HFFc6 (cell line): ENCODE results near the gene DYSF. TPM values are rescaled to one million over a fixed set of nuclear protein-coding genes. Genes with fewer than 3 reads are reported as not detected.

Source experiments
- DNase-seq: peaks from one replicate; pipeline ENCODE4 v3.0.0-alpha.2; 2018
- H3K27ac Mint-ChIP-seq: 2 replicates; pipeline ENCODE4 v1.8.0; 2020; ENCODE audit warnings: mild to moderate bottlenecking, mixed read lengths
- H3K27me3 Mint-ChIP-seq: 2 replicates; pipeline ENCODE4 v1.8.0; 2021; ENCODE audit warnings: mild to moderate bottlenecking, moderate library complexity, mixed read lengths; ENCODE audit not compliant: insufficient read depth
- H3K36me3 Mint-ChIP-seq: 2 replicates; pipeline ENCODE4 v1.8.0; 2021; ENCODE audit warnings: low read depth, mixed read lengths
- H3K4me1 Mint-ChIP-seq: 2 replicates; pipeline ENCODE4 v1.8.0; 2020; ENCODE audit warnings: low read depth, mixed read lengths
- H3K4me3 Mint-ChIP-seq: 2 replicates; pipeline ENCODE4 v1.8.0; 2020; ENCODE audit warnings: mild to moderate bottlenecking, moderate library complexity, mixed read lengths
- H3K9me3 Mint-ChIP-seq: 2 replicates; pipeline ENCODE4 v1.8.0; 2020; ENCODE audit warnings: mild to moderate bottlenecking, mixed read lengths
- CTCF ChIP-seq: fragments of 200-600 bp; sonication (generic); IDR thresholded peaks from 2 replicates; pipeline ENCODE4 v1.5.0; 2021; ENCODE audit warnings: antibody characterized with exemption, mild to moderate bottlenecking
- total RNA-seq, 6 experiments: library from RNA; stranded (reverse); fragmentation: NEBNext Ultra II Directional; extraction: Animal tissue kit (Norgen Biotek cat#: 25700); gene quantifications; 2 replicates in 1 of 6; 3 replicates in 5 of 6; pipeline ENCODE4 v1.2.3, GENCODE V29; 2021

The DYSF gene
- total RNA-seq, 6 experiments from 2014 or later: 0.07 to 0.57 (median 0.32) TPM

GRCh38 chr2:71702971-71703898, 249.9 kb downstream of the DYSF start:
- Mint-ChIP-seq H3K36me3 (no peaks in the 10 kb centered on the region), H3K9me3 (no peaks in the 10 kb centered on the region), H3K4me3 (no peak overlapping the region), H3K4me1 (no peaks in the 10 kb centered on the region), H3K27me3 (peaks cover 53% of the 10 kb centered on the region), H3K27ac (no peak overlapping the region)
- TF ChIP-seq CTCF: no peak
- DNase-seq: no peak

- no peak for DNase-seq
- Mint-ChIP-seq H3K4me1 (no peaks in the 10 kb centered on the region), H3K27ac (no peak overlapping the region), H3K4me3 (no peak overlapping the region), H3K36me3 (no peaks in the 10 kb centered on the region), H3K27me3 (peaks cover 53% of the 10 kb centered on the region), H3K9me3 (no peaks in the 10 kb centered on the region)
- TF ChIP-seq CTCF: no peak
These were observed 250.8 kb downstream of the DYSF start for GRCh38 chr2:71704131-71704561.

- Mint-ChIP-seq H3K27me3 (peaks cover 51% of the 10 kb centered on the region), H3K36me3 (no peaks in the 10 kb centered on the region), H3K4me1 (no peaks in the 10 kb centered on the region), H3K4me3 (no peak overlapping the region), H3K9me3 (no peaks in the 10 kb centered on the region), H3K27ac (no peak overlapping the region)
- TF ChIP-seq CTCF: no peak
- no peak for DNase-seq
These were observed 251.3 kb downstream of the DYSF start for GRCh38 chr2:71704688-71705087.

- no peaks in the 10 kb centered on the region for H3K36me3 Mint-ChIP-seq
- H3K4me1 Mint-ChIP-seq: no peaks in the 10 kb centered on the region
- H3K27ac Mint-ChIP-seq: no peak overlapping the region
- DNase-seq: no peak
- H3K27me3 Mint-ChIP-seq: peaks cover 51% of the 10 kb centered on the region
- no peak for TF ChIP-seq CTCF
- H3K9me3 Mint-ChIP-seq: no peaks in the 10 kb centered on the region
- H3K4me3 Mint-ChIP-seq: no peak overlapping the region
These were observed 252.0 kb downstream of the DYSF start for GRCh38 chr2:71705171-71705960.

- Mint-ChIP-seq H3K27ac (no peak overlapping the region), H3K4me1 (peaks cover 1% of the 10 kb centered on the region), H3K36me3 (peaks cover under 1% of the 10 kb centered on the region), H3K4me3 (no peak overlapping the region), H3K9me3 (no peaks in the 10 kb centered on the region), H3K27me3 (peaks cover 51% of the 10 kb centered on the region)
- TF ChIP-seq CTCF: no peak
- no peak for DNase-seq
These were observed 252.8 kb downstream of the DYSF start for GRCh38 chr2:71706121-71706520.
